ENCODE data around the gene SPINK8. TPM values are rescaled to one million over a fixed set of nuclear protein-coding genes. Genes with fewer than 3 reads are reported as not detected.

The SPINK8 gene
- total and polyA plus RNA-seq, 7 donors: not detected

GRCh38 chr3:48320996-48321395, 12.5 kb downstream of the SPINK8 start:
- ATAC-seq (no peak), DNase-seq (no peak)
- H3K27me3 ChIP-seq (ENCODE audit: insufficient read depth in 3 of 3, low read length in 2 of 3): no peaks in the 10 kb centered on the region
- intact Hi-C loops (cut with DNase I): no loop called here
- H3K36me3 ChIP-seq (ENCODE audit: insufficient read depth in 1 of 2, low read depth in 1 of 2): no peaks in the 10 kb centered on the region
- no peak overlapping the region for H3K27ac ChIP-seq
- TF ChIP-seq CTCF (IDR thresholded peaks at IDR 0.05): no peak
- H3K4me1 ChIP-seq: no peaks in the 10 kb centered on the region
- H3K9me3 ChIP-seq: peaks cover 7% of the 10 kb centered on the region
- 57 to 69% (median 67%) methylated on average over 2 of the region's 2 CpGs for WGBS, 3 donors
- H3K4me3 ChIP-seq: no peak overlapping the region

- Histone ChIP-seq H3K27ac (no peak overlapping the region), H3K27me3 (ENCODE audit: insufficient read depth in 3 of 3, low read length in 2 of 3) (no peaks in the 10 kb centered on the region), H3K4me1 (no peaks in the 10 kb centered on the region), H3K4me3 (no peak overlapping the region), H3K36me3 (ENCODE audit: insufficient read depth in 1 of 2, low read depth in 1 of 2) (no peaks in the 10 kb centered on the region), H3K9me3 (peaks cover 16% of the 10 kb centered on the region)
- TF ChIP-seq CTCF (IDR thresholded peaks at IDR 0.05): no peak
- ATAC-seq (no peak), DNase-seq (no peak)
- intact Hi-C loops (cut with DNase I): no loop called here
- 64 to 69% (median 68%) methylated on average over 2 of the region's 2 CpGs for WGBS, 3 donors
These were observed 14.6 kb downstream of the SPINK8 start for GRCh38 chr3:48318713-48319468.

GRCh38 chr3:48314542-48314941, 18.9 kb downstream of the SPINK8 start:
- DNase-seq (no peak), ATAC-seq (no peak)
- H3K9me3 ChIP-seq: peaks cover 17% of the 10 kb centered on the region
- no peak for TF ChIP-seq CTCF (IDR thresholded peaks at IDR 0.05)
- intact Hi-C loops (cut with DNase I): no loop called here
- no peak overlapping the region for H3K4me3 ChIP-seq
- H3K27ac ChIP-seq: no peak overlapping the region
- no peaks in the 10 kb centered on the region for H3K4me1 ChIP-seq
- no peaks in the 10 kb centered on the region for H3K36me3 ChIP-seq (ENCODE audit: insufficient read depth in 1 of 2, low read depth in 1 of 2)
- no peaks in the 10 kb centered on the region for H3K27me3 ChIP-seq (ENCODE audit: insufficient read depth in 3 of 3, low read length in 2 of 3)

- H3K4me1 ChIP-seq: peaks cover 3% of the 10 kb centered on the region
- H3K27me3 ChIP-seq (ENCODE audit: insufficient read depth in 3 of 3, low read length in 2 of 3): no peaks in the 10 kb centered on the region
- 62 to 67% (median 62%) methylated on average over 4 of the region's 4 CpGs for WGBS, 3 donors
- DNase-seq (no peak), ATAC-seq (no peak)
- H3K36me3 ChIP-seq (ENCODE audit: insufficient read depth in 1 of 2, low read depth in 1 of 2): no peaks in the 10 kb centered on the region
- no peaks in the 10 kb centered on the region for H3K9me3 ChIP-seq
- H3K27ac ChIP-seq: no peak overlapping the region
- H3K4me3 ChIP-seq: no peak overlapping the region
- TF ChIP-seq CTCF (IDR thresholded peaks at IDR 0.05): no peak
- intact Hi-C loops (cut with DNase I): no loop called here
These were observed 26.5 kb downstream of the SPINK8 start for GRCh38 chr3:48306860-48307530.
